Measurements from ENCODE around the gene BCAS3. TPM values are rescaled to one million over a fixed set of nuclear protein-coding genes. Genes with fewer than 3 reads are reported as not detected.

The BCAS3 gene
- total RNA-seq, 1 experiment from 2014 or later = 26.3 TPM

DNA sequence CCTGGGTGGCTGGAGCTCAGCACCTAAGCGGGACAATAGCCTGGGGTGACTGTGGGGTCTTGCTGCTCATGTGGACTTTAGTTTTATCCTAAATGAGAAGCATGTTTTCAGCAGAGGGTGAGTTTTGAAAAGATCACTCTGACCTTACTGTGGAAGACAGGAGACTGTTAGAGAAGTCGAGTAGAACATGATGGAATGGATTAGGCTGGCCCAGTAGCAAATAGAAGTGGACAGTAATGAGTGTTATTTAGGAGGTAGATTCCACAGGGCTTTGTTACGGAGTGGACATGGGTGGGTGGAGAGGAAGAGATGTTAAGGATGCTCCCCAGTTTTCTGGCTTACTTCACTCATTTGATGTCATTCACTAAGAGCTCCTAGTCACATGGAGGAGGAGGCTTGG is 648.7 kb downstream of the BCAS3 start:
- intact Hi-C loops (cut with micrococcal nuclease) = no loop called here
- Histone ChIP-seq H3K27me3 (ENCODE audit: insufficient read depth, low read length) (no peaks in the 10 kb centered on the region; the same call in 1 of the 2 replicates), H4K20me1 (ENCODE audit: insufficient read depth) (no peaks in the 10 kb centered on the region), H3K36me3 (ENCODE audit: control insufficient read depth in 1 of 2, insufficient read depth in 2 of 2, low read length in 2 of 2) (no peaks in the 10 kb centered on the region), H3K9ac (ENCODE audit: low read length) (no peak overlapping the region), H3K79me2 (ENCODE audit: insufficient read depth, low read length) (no peaks in the 10 kb centered on the region), H3K9me2 (ENCODE audit: insufficient read depth) (no peaks in the 10 kb centered on the region), H3K27ac (ENCODE audit: low read depth, low read length) (no peak overlapping the region), H2AFZ (ENCODE audit: low read depth, low read length, poor library complexity, severe bottlenecking) (no peak overlapping the region), H3K9me3 (ENCODE audit: control insufficient read depth in 1 of 2, insufficient read depth in 1 of 2, low read depth in 1 of 2, low read length in 2 of 2) (no peaks in the 10 kb centered on the region), H3K4me3 (replicated peaks in 1 of 2; ENCODE audit: low read depth in 1 of 2, low read length in 2 of 2) (no peak overlapping the region), H3K4me1 (ENCODE audit: control insufficient read depth in 1 of 2, insufficient read depth in 2 of 2, low read length in 2 of 2) (peaks cover 7 to 16% of the 10 kb centered on the region in 2 experiments; a peak in 3 of 4 replicates), H3K4me2 (ENCODE audit: low read length) (no peak overlapping the region)
- ATAC-seq (no peak), DNase-seq (ENCODE audit: low read depth, low spot score) (no peak)
- RAD21 ChIA-PET (ENCODE audit: low non-redundant PET in 1 of 2, low total read pairs in 2 of 2, uncharacterized antibody in 2 of 2, unreplicated experiment in 2 of 2) = no interaction called here
- CTCF ChIA-PET = no interaction called here
- TF ChIP-seq EGR1 (IDR thresholded peaks at IDR 0.05; ENCODE audit: low read depth) (no peak), EZH2 (IDR thresholded peaks at IDR 0.05) (no peak), CBX3 (IDR thresholded peaks at IDR 0.05; ENCODE audit: low read depth) (no peak), SP1 (IDR thresholded peaks at IDR 0.05; ENCODE audit: low read depth) (no peak), POLR2AphosphoS5 (IDR thresholded peaks at IDR 0.05; ENCODE audit: low read depth, low read length) (no peak), MAX (IDR thresholded peaks at IDR 0.05) (no peak), FOSL1 (IDR thresholded peaks at IDR 0.05; ENCODE audit: low read depth) (no peak), YY1 (IDR thresholded peaks at IDR 0.05; ENCODE audit: extremely low read depth, insufficient replicate concordance, low read depth, low read length) (no peak), SRF (IDR thresholded peaks at IDR 0.05; ENCODE audit: low read depth) (no peak)
- TF ChIP-seq, protein P1, sequence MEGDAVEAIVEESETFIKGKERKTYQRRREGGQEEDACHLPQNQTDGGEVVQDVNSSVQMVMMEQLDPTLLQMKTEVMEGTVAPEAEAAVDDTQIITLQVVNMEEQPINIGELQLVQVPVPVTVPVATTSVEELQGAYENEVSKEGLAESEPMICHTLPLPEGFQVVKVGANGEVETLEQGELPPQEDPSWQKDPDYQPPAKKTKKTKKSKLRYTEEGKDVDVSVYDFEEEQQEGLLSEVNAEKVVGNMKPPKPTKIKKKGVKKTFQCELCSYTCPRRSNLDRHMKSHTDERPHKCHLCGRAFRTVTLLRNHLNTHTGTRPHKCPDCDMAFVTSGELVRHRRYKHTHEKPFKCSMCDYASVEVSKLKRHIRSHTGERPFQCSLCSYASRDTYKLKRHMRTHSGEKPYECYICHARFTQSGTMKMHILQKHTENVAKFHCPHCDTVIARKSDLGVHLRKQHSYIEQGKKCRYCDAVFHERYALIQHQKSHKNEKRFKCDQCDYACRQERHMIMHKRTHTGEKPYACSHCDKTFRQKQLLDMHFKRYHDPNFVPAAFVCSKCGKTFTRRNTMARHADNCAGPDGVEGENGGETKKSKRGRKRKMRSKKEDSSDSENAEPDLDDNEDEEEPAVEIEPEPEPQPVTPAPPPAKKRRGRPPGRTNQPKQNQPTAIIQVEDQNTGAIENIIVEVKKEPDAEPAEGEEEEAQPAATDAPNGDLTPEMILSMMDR (IDR thresholded peaks at IDR 0.05 in 2 of 3, conservative IDR thresholded peaks at IDR 0.05 in 1 of 3; ENCODE audit: borderline replicate concordance in 1 of 3, insufficient read depth in 1 of 3, low read depth in 2 of 3, low read length in 2 of 3) = no peak
- BruUV-seq (replicated peaks) = no TSS peak
- POLR2A ChIA-PET = no interaction called here

All from HCT116 (cell line).